Heart right ventricle (tissue), 16 donors: ENCODE measurements around the gene THSD4. TPM values are rescaled to one million over a fixed set of nuclear protein-coding genes. Genes with fewer than 3 reads are reported as not detected.

Experiments used
- ATAC-seq, 8 donors: fragments of 200-7000 bp; cut with Tn5 transposase; one replicate each; pipeline ENCODE4 v1.9.1; 2020; ENCODE audit warnings: mild to moderate bottlenecking in 8 of 8, moderate library complexity in 8 of 8, moderate number of reproducible peaks in 1 of 8
- DNase-seq, 2 donors: peaks; one replicate each; pipeline ENCODE4 v3.0.0-alpha.2; 2020
- H3K27ac ChIP-seq, 10 donors: fragments of 200-600 bp; sonication (generic) in 2 of 10; one replicate each; pipeline versions ENCODE4 v1.5.0 to v1.8.0; 2020 to 2022; ENCODE audit warnings: mild to moderate bottlenecking in 3 of 10
- H3K27me3 ChIP-seq, 7 donors: fragments of 200-600 bp; one replicate each; pipeline ENCODE4 v1.8.0; 2021 to 2022; ENCODE audit warnings: mild to moderate bottlenecking in 2 of 7
- H3K36me3 ChIP-seq, 9 donors: fragments of 200-600 bp; sonication (generic) in 1 of 9; one replicate each; pipeline versions ENCODE4 v1.5.0 to v1.8.0; 2020 to 2022; ENCODE audit warnings: mild to moderate bottlenecking in 2 of 9
- H3K4me1 ChIP-seq, 9 donors: fragments of 200-600 bp; sonication (generic) in 1 of 9; one replicate each; pipeline versions ENCODE4 v1.5.0 to v1.8.0; 2020 to 2022; ENCODE audit warnings: mild to moderate bottlenecking in 4 of 9
- H3K4me3 ChIP-seq, 10 donors: fragments of 200-600 bp; sonication (generic) in 2 of 10; one replicate each; pipeline versions ENCODE4 v1.5.0 to v1.8.0; 2020 to 2022; ENCODE audit warnings: mild to moderate bottlenecking in 7 of 10, moderate library complexity in 2 of 10
- H3K9me3 ChIP-seq, 11 donors: fragments of 200-600 bp in 10 of 11; sonication (generic) in 2 of 11; one replicate each; pipeline versions ENCODE4 v1.5.0 to v1.8.0; 2013 to 2022; ENCODE audit warnings: mild to moderate bottlenecking in 2 of 11, control low read depth in 1 of 11, moderate library complexity in 1 of 11
- CTCF ChIP-seq, 9 donors: fragments of 200-600 bp; sonication (generic) in 2 of 9; IDR thresholded peaks; one replicate each; pipeline versions ENCODE4 v1.5.0 to v1.8.0; 2021 to 2022; ENCODE audit warnings: antibody characterized with exemption in 9 of 9, mild to moderate bottlenecking in 5 of 9, moderate library complexity in 1 of 9
- WGBS, 2 donors: extraction: QIAGEN DNeasy Blood & Tissue Kit; methylation state at CpG; one replicate each; pipeline ENCODE4 v1.1.7; 2013; ENCODE audit warnings: inconsistent platforms in 1 of 2; 5-methylcytosine and 5-hydroxymethylcytosine counted together
- intact Hi-C, 10 donors: fragments of 100-400 bp; cut with DNase I; formaldehyde crosslinking; loops; one replicate each; pipeline versions ENCODE4 v1.11.1 to v1.14.2; 2022
- polyA plus RNA-seq, 2 donors: library from polyadenylated mRNA; stranded (reverse); fragments of 200-250 nt; gene quantifications; one replicate each; pipeline ENCODE4 v1.2.3, GENCODE V29; 2013
- total RNA-seq, 10 donors: library from RNA; stranded (reverse); fragmentation: NEBNext Ultra II Directional in 3 of 10; extraction: Animal tissue kit (Norgen Biotek cat#: 25700) in 3 of 10; gene quantifications; one replicate each; pipeline versions ENCODE4 v1.2.1 to v1.2.4, GENCODE V29; 2021 to 2023
- donor health status: Arrhythmogenic right ventricular cardiomyopathy.
- donor health status: ischemic (EF 13 %, LVEDD 7.1; RV severe dilation, severe dysfunction).
- donor health status: healthy with polysubstance abuse.
- donor health status: DM: no; HTN: yes; CAD: no.
- donor health status: DM: no; HTN: no; CAD: no.
- donor health status: ischemic (EF 25% LVEDD 6.9; RV normal size, moderate dysfunction).
- donor health status: ischemic (EF 25% LVEDD 5.7; RV mildly dilated, moderate dysfunction).
- donor health status: healthy.
- donor health status: DM: yes; HTN: yes; CAD: no.
- donor health status: Ischemic cardiomyopathy.
- donor health status: ischemic (EF 35%, LVEDD 5.7; RV mildly dilated, moderate dysfunction).
- donor health status: nonischemic (EF 11% LVEDD 7.7; RV severe dilation, severe dysfunction).
- donor health status: DM: yes; HTN: yes; CAD: no.
- donor health status: PGD.
- donor health status: ischemic (EF 29% LVEDD 5.4; RV normal size, mild dysfunction).
- donor health status: nonischemic (EF 23%, LVEDD 6.1; RV moderate dilation, normal function).

Gene THSD4
- total and polyA plus RNA-seq, 12 donors, result 20.8 to 212 (median 139) TPM

GRCh38 chr15:71566226-71566625, 451.0 kb downstream of the THSD4 start:
- DNase-seq, result no peak
- no peaks in the 10 kb centered on the region for H3K27me3 ChIP-seq
- no peaks in the 10 kb centered on the region for H3K9me3 ChIP-seq
- peak in 1 of 8 donors; percentile 40 for ATAC-seq
- WGBS, 2 donors, result 82 to 96% methylated on average over 3 of the region's 3 CpGs
- H3K36me3 ChIP-seq, result no peaks in the 10 kb centered on the region
- intact Hi-C loops, result loop anchor here in 1 of 10 donors (10.0 kb wide), 1 partner anchor 111 kb away; no protein-coding TSS in a partner anchor
- H3K27ac ChIP-seq, result peak overlapping the region in 1 of 10 donors; percentile 36
- H3K4me1 ChIP-seq, result peaks cover 0 to 25% (median 9%) of the 10 kb centered on the region in 9 donors
- no peak overlapping the region for H3K4me3 ChIP-seq
- TF ChIP-seq CTCF (IDR thresholded peaks at IDR 0.05), result no peak

GRCh38 chr15:71567173-71567572, 451.9 kb downstream of the THSD4 start:
- no peak for TF ChIP-seq CTCF (IDR thresholded peaks at IDR 0.05)
- Histone ChIP-seq H3K4me1 (peaks cover 0 to 25% (median 9%) of the 10 kb centered on the region in 9 donors), H3K4me3 (no peak overlapping the region), H3K27me3 (no peaks in the 10 kb centered on the region), H3K36me3 (no peaks in the 10 kb centered on the region), H3K9me3 (no peaks in the 10 kb centered on the region), H3K27ac (no peak overlapping the region)
- ATAC-seq (peak in 4 of 8 donors; percentile 22 to 50 (median 33)), DNase-seq (no peak)
- 78 to 84% methylated on average over 3 of the region's 3 CpGs for WGBS, 2 donors
- intact Hi-C loops, result loop anchor here in 1 of 10 donors (10.0 kb wide), 1 partner anchor 112 kb away; no protein-coding TSS in a partner anchor

- Histone ChIP-seq H3K36me3 (no peaks in the 10 kb centered on the region), H3K9me3 (no peaks in the 10 kb centered on the region), H3K4me3 (no peak overlapping the region), H3K27me3 (no peaks in the 10 kb centered on the region), H3K4me1 (peaks cover 0 to 32% (median 9%) of the 10 kb centered on the region in 9 donors), H3K27ac (no peak overlapping the region)
- WGBS, 2 donors, result 71 to 75% methylated on average over 1 of the region's 1 CpG
- ATAC-seq, result no peak
- intact Hi-C loops, result loop anchor here in 1 of 10 donors (10.0 kb wide), 1 partner anchor 113 kb away; no protein-coding TSS in a partner anchor
- TF ChIP-seq CTCF (IDR thresholded peaks at IDR 0.05), result no peak
- no peak for DNase-seq
Measured at GRCh38 chr15:71568227-71568626, 453.0 kb downstream of the THSD4 start.

- intact Hi-C loops, result loop anchor here in 8 of 10 donors (5.0 to 10.0 kb wide), 7 partner anchors 82 to 234 kb away; no protein-coding TSS in a partner anchor
- Histone ChIP-seq H3K27me3 (no peaks in the 10 kb centered on the region), H3K27ac (no peak overlapping the region), H3K4me3 (no peak overlapping the region), H3K36me3 (no peaks in the 10 kb centered on the region), H3K9me3 (no peaks in the 10 kb centered on the region), H3K4me1 (peaks cover 0 to 23% (median 5%) of the 10 kb centered on the region in 9 donors)
- 85 to 88% methylated on average over 7 of the region's 7 CpGs for WGBS, 2 donors
- ATAC-seq (no peak), DNase-seq (no peak)
- no peak for TF ChIP-seq CTCF (IDR thresholded peaks at IDR 0.05)
Measured at GRCh38 chr15:71570736-71571135, 455.5 kb downstream of the THSD4 start.
